A549 (cell line): ENCODE results near the gene APOC1. TPM values are rescaled to one million over a fixed set of nuclear protein-coding genes. Genes with fewer than 3 reads are reported as not detected.
A peak's percentile ranks its signal among the peaks of the same experiment; 100 is the strongest.
"Not testable (repeated sequence)": the region's sequence is repeated elsewhere in the genome, so short reads cannot be mapped to it uniquely, and the experiment has no call there.

Experiments
- ATAC-seq, 2 experiments: fragments of 200-7000 bp in 1 of 2; fragments of >200 bp in 1 of 2; cut with Nextera tagmentation in 1 of 2; cut with Tn5 transposase in 1 of 2; 3 replicates each; pipeline versions ENCODE4 v1.8.0 to v1.9.1; 2018 to 2020; ENCODE audit warnings: mild to moderate bottlenecking in 1 of 2, moderate library complexity in 1 of 2
- CTCF ChIA-PET: fragments of 300-600 bp; sonication (Branson Sonifier 250); formaldehyde crosslinking; extraction: SDS; loops from one replicate; lab custom pipeline; 2021; ENCODE audit warnings: antibody characterized with exemption, inconsistent platforms; lab: Yijun Ruan, JAX
- POLR2A ChIA-PET: fragments of 350-600 bp; formaldehyde crosslinking; extraction: SDS; loops from one replicate; lab custom pipeline; 2021; ENCODE audit warnings: antibody characterized with exemption, inconsistent platforms; lab: Yijun Ruan, JAX
- DNase-seq, 2 experiments: peaks; one replicate each; pipeline versions ENCODE4 v3.0.0 to v3.0.0-alpha.2; 2011 to 2016; ENCODE audit warnings: low read depth in 1 of 2, low spot score in 1 of 2
- FAIRE-seq: peaks from 2 replicates; lab custom pipeline; 2011; peaks lifted over from hg19 to GRCh38; lab: Jason Lieb, UNC
- H3K27ac ChIP-seq, 2 experiments: fragments of >200 bp; sonication (Bioruptor Twin); formaldehyde crosslinking; 3 replicates each; pipeline ENCODE4 v1.5.1; 2016 to 2017
- H3K4me1 ChIP-seq: fragments of >200 bp; sonication (Bioruptor Twin); formaldehyde crosslinking; 3 replicates; pipeline ENCODE4 v1.6.1; 2016
- H3K4me2 ChIP-seq: fragments of >200 bp; sonication (Bioruptor Twin); formaldehyde crosslinking; 3 replicates; pipeline ENCODE4 v1.6.1; 2016
- H3K4me3 ChIP-seq: fragments of >200 bp; sonication (Bioruptor Twin); formaldehyde crosslinking; 3 replicates; pipeline ENCODE4 v1.5.1; 2016
- H3K9me3 ChIP-seq: fragments of >200 bp; sonication (Bioruptor Twin); formaldehyde crosslinking; 3 replicates; pipeline ENCODE4 v1.6.1; 2016
- BHLHE40 ChIP-seq: IDR thresholded peaks from 2 replicates; pipeline ENCODE4 v1.6.1; 2012; ENCODE audit warnings: low read depth, low read length, inconsistent platforms
- CTCF ChIP-seq: fragments of >200 bp; sonication (Bioruptor Twin); formaldehyde crosslinking; IDR thresholded peaks from 3 replicates; pipeline ENCODE4 v1.5.1; 2016
- EHMT2 ChIP-seq: fragments of 200-600 bp; sonication (generic); IDR thresholded peaks from 2 replicates; pipeline ENCODE4 v1.6.1; 2016; ENCODE audit warnings: antibody characterized with exemption, low read depth, mild to moderate bottlenecking, moderate library complexity
- FOSB ChIP-seq: fragments of 250-450 bp; sonication (Bioruptor Pico); IDR thresholded peaks from 2 replicates; pipeline ENCODE4 v1.5.0; 2020; ENCODE audit warnings: mild to moderate bottlenecking, moderate library complexity
- FOXS1 ChIP-seq: fragments of 250-450 bp; sonication (Bioruptor Pico); IDR thresholded peaks from 2 replicates; pipeline ENCODE4 v1.5.0; 2020; ENCODE audit warnings: mild to moderate bottlenecking, moderate library complexity
- HDAC2 ChIP-seq: fragments of 200-600 bp; sonication (generic); IDR thresholded peaks from 2 replicates; pipeline ENCODE4 v1.6.1; 2016
- HOXB13 ChIP-seq: fragments of 250-450 bp; sonication (Bioruptor Pico); IDR thresholded peaks from 2 replicates; pipeline ENCODE4 v1.5.0; 2020; ENCODE audit warnings: low read depth, mild to moderate bottlenecking, moderate library complexity
- MAX ChIP-seq: IDR thresholded peaks from 2 replicates; pipeline ENCODE4 v1.6.1; 2012
- PBX3 ChIP-seq: IDR thresholded peaks from 2 replicates; pipeline ENCODE4 v1.6.1; 2012
- POLR2A ChIP-seq: IDR thresholded peaks from 2 replicates; pipeline ENCODE4 v1.6.1; 2012; ENCODE audit warnings: mild to moderate bottlenecking, low read length
- RAD21 ChIP-seq, 2 experiments: fragments of >200 bp in 1 of 2; sonication (Bioruptor Twin) in 1 of 2; formaldehyde crosslinking in 1 of 2; IDR thresholded peaks in 1 of 2; conservative IDR thresholded peaks in 1 of 2; 2 replicates in 1 of 2; 3 replicates in 1 of 2; pipeline ENCODE4 v1.6.1; 2012 to 2018; ENCODE audit warnings: inconsistent platforms in 1 of 2
- TP53 ChIP-seq: fragments of 250-450 bp; sonication (Bioruptor Pico); IDR thresholded peaks from 2 replicates; pipeline ENCODE4 v1.5.0; 2021; ENCODE audit warnings: mild to moderate bottlenecking, moderate library complexity
- ZFP36 ChIP-seq: fragments of 450-650 bp; IDR thresholded peaks from 2 replicates; pipeline ENCODE4 v1.6.1; 2014; ENCODE audit warnings: borderline replicate concordance; ENCODE audit not compliant: partially characterized antibody
- WGBS: methylation state at CpG from one replicate; pipeline ENCODE4 v1.1.6; 2017; ENCODE audit errors: missing lambda C conversion rate; 5-methylcytosine and 5-hydroxymethylcytosine counted together
- polyA plus RNA-seq, 4 experiments: library from polyadenylated mRNA; depleted of rRNA in 3 of 4; stranded (reverse); fragments of >200 nt; fragmentation: RNase III in 1 of 4; extraction: RNeasy Plus Mini Kit Qiagen cat#74134 plus additional on column Dnase treatment in 1 of 4; gene quantifications; 2 replicates in 3 of 4; 3 replicates in 1 of 4; pipeline ENCODE4 v1.2.3, GENCODE V29; 2011 to 2017
- TF ChIP-seq, protein P1 (sequence below): fragments of 250-450 bp; sonication (Bioruptor Pico); IDR thresholded peaks from 2 replicates; pipeline ENCODE4 v1.5.0; 2020; ENCODE audit warnings: low read depth, mild to moderate bottlenecking, moderate library complexity
- TF ChIP-seq, protein P2 (sequence below): fragments of >200 bp; sonication (Bioruptor Twin); formaldehyde crosslinking; IDR thresholded peaks from 2 replicates; pipeline ENCODE4 v1.6.1; 2016

APOC1 gene
- polyA plus RNA-seq, 2 of the 4 experiments (the other 2 are of a cell fraction), result 88.7 to 196 TPM

DNA sequence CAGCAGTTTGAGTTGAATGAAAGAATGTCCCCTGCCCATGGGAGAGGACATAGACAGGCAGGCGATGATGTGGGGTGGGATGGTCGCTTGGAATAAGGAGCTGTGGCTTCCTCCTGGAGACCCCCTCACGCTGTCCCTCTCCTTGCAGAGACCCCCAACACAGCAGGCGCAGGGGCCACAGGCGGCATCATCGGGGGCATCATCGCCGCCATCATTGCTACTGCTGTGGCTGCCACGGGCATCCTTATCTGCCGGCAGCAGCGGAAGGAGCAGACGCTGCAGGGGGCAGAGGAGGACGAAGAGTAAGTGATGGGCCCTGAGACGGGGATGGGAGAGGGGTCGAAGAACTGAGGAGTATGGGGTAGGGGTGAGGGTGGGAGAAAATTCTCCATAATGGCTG is 32.3 kb upstream of the APOC1 start:
- no peak for TF ChIP-seq RAD21 (conservative IDR thresholded peaks at IDR 0.05 in 1 of 2, IDR thresholded peaks at IDR 0.05 in 1 of 2)
- TF ChIP-seq, protein P1, sequence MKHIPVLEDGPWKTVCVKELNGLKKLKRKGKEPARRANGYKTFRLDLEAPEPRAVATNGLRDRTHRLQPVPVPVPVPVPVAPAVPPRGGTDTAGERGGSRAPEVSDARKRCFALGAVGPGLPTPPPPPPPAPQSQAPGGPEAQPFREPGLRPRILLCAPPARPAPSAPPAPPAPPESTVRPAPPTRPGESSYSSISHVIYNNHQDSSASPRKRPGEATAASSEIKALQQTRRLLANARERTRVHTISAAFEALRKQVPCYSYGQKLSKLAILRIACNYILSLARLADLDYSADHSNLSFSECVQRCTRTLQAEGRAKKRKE (CRISPR knock-in tag), result no peak
- no peak for TF ChIP-seq FOXS1 (CRISPR knock-in tag)
- TF ChIP-seq HDAC2, result no peak
- DNase-seq, result no peak
- H3K9me3 ChIP-seq, result no peaks in the 10 kb centered on the region
- no peak overlapping the region for H3K4me2 ChIP-seq
- no peak overlapping the region for H3K27ac ChIP-seq
- H3K4me3 ChIP-seq, result no peak overlapping the region
- ChIA-PET CTCF (interaction anchor here (1.0 to 2.1 kb wide), 3 partner anchors 22 to 227 kb away, joined by 3 to 4 read pairs (median 3); no protein-coding TSS in a partner anchor), POLR2A (no interaction called here)
- 90% methylated on average over 15 of the region's 15 CpGs for WGBS
- no peak for ATAC-seq
- no peaks in the 10 kb centered on the region for H3K4me1 ChIP-seq
- no peak for FAIRE-seq

DNA sequence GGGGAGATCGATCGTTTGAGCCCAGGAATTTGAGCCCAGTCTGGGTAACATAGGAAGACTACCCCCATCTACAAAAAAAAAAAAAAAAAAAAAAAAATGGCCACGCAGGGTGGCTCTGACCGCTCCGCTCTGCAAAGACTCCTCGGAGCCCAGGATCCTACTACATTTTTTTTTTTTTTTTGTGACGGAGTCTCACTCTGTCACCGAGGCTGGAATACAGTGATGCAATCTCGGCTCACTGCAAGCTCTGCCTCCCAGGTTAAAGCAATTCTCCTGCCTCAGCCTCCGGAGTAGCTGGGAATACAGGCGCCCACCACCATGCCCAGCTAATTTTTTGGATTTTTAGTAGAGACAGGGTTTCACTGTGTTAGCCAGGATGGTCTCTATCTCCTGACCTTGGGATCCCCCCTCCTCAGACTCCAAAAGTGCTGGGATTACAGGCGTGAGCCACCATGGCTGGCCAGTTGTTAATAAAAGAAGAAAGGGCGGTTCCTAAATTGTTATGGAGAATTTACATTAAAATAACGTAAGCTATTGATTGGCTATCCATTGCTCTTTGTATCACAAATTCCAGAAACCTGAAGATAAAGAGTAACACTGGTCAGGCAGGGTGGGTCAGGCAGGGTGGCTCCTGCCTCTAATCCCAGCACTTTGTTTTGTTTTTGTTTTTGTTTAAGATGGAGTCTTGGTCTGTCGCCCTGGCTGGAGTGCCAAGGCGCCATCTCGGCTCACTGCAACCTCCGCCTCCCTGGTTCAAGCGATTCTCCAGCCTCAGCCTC is 31.6 kb upstream of the APOC1 start:
- H3K27ac ChIP-seq, POLR2A ChIA-PET, H3K4me2 ChIP-seq, FAIRE-seq, H3K4me1 ChIP-seq, ATAC-seq, DNase-seq, H3K9me3 ChIP-seq, H3K4me3 ChIP-seq: not testable (repeated sequence)
- WGBS, result 90% methylated on average over 19 of the region's 19 CpGs
- CTCF ChIA-PET, result interaction anchor here (1.2 to 4.2 kb wide), 6 partner anchors 9 to 99 kb away, joined by 3 to 37 read pairs (median 4); no protein-coding TSS in a partner anchor

- ChIA-PET CTCF (interaction anchor here (0.8 to 4.2 kb wide), 11 partner anchors 10 to 194 kb away, joined by 3 to 37 read pairs (median 4); partner anchors contain the start of gene APOE), POLR2A (no interaction called here)
- Histone ChIP-seq H3K4me1 (no peaks in the 10 kb centered on the region), H3K4me3 (no peak overlapping the region), H3K27ac (no peak overlapping the region), H3K9me3 (no peaks in the 10 kb centered on the region), H3K4me2 (no peak overlapping the region)
- ATAC-seq (no peak), DNase-seq (no peak), FAIRE-seq (no peak)
- TF ChIP-seq CTCF, result no peak
- TF ChIP-seq TP53 (CRISPR knock-in tag), result no peak
- no peak for TF ChIP-seq MAX
- no peak for TF ChIP-seq HOXB13 (CRISPR knock-in tag)
- TF ChIP-seq POLR2A, result no peak
- TF ChIP-seq PBX3, result no peak
- TF ChIP-seq, protein P2, sequence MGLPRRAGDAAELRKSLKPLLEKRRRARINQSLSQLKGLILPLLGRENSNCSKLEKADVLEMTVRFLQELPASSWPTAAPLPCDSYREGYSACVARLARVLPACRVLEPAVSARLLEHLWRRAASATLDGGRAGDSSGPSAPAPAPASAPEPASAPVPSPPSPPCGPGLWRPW, result no peak
- no peak for TF ChIP-seq BHLHE40
- TF ChIP-seq FOSB (CRISPR knock-in tag), result no peak
- WGBS, result 90% methylated on average over 5 of the region's 5 CpGs
These were observed 30.5 kb upstream of the APOC1 start for GRCh38 chr19:44883922-44884321.

DNA sequence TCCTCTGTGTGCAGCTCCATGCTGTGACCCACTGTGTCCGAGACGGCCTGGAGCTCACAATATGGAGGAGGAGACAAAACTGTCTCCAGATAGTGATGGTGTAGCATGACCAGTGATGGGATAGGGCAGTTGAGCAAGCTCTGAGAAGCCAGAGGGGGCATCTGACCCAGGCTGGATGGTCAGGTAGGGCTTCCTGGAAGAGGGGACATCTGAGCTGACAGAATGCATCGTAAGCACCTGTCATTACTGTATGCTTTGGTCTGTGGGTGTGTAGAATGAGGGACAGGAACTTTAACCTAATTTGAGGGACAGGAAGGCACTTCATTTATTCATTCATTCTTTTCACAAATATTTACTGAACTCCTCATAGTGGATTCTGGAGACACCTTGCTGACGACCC is 29.8 kb upstream of the APOC1 start:
- no peak for ATAC-seq
- ChIA-PET CTCF (interaction anchor here (1.0 to 4.2 kb wide), 8 partner anchors 10 to 195 kb away, joined by 3 to 37 read pairs (median 4); partner anchors contain the start of gene APOE), POLR2A (no interaction called here)
- peaks cover 3% of the 10 kb centered on the region for H3K4me1 ChIP-seq
- TF ChIP-seq EHMT2 (no peak), ZFP36 (peak; percentile 75)
- TF ChIP-seq, all 56 proteins: peak for 1
- FAIRE-seq (no peak), DNase-seq (no peak)
- no peaks in the 10 kb centered on the region for H3K9me3 ChIP-seq
- no peak overlapping the region for H3K4me2 ChIP-seq
- H3K4me3 ChIP-seq, result no peak overlapping the region
- WGBS, result 91% methylated on average over 4 of the region's 4 CpGs
- no peak overlapping the region for H3K27ac ChIP-seq
